ENCODE results near the gene LDLRAD2.
"Not testable (repeated sequence)": the region's sequence is repeated elsewhere in the genome, so short reads cannot be mapped to it uniquely, and the experiment has no call there.

The LDLRAD2 gene

DNA sequence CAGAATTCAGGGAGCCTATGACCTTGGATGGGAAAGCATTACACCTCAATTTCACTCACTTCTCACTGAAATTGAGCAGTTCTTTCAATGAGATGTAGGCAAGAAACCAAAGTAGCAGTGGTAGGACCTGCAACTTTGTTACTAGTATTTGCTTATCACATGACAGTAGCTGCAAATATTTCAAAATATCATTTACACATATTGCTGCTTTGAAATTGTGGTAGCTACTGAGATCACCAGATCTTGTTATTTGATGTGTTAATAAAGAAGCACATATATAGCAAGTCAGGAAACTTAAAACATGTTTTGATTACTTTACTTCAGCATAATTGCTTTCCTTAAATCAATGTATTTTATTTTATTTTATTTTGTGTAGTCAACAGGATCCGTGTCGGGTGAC lies 12.9 kb downstream of the LDLRAD2 start:
- no peak for DNase-seq (ENCODE audit: low spot score)

DNA sequence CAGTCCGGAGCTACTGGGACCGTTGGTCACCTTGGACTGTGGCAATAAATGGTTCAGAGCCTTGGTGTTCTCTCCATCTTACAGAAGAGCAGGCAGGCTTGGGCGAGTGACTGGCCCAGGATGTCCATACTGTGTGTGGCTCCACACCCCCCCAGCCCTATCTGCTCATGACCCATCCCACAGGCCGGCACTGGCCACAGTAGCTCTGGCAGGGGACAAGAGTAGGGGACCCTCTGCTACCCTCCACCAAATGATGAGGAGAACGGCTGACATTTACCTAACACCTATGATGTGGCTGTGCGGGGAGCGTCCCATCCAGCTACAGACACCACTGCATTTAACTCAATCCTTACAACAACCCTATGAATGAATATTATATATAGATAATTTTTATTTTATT lies 13.3 kb downstream of the LDLRAD2 start:
- no peak for DNase-seq (ENCODE audit: low spot score)

DNA sequence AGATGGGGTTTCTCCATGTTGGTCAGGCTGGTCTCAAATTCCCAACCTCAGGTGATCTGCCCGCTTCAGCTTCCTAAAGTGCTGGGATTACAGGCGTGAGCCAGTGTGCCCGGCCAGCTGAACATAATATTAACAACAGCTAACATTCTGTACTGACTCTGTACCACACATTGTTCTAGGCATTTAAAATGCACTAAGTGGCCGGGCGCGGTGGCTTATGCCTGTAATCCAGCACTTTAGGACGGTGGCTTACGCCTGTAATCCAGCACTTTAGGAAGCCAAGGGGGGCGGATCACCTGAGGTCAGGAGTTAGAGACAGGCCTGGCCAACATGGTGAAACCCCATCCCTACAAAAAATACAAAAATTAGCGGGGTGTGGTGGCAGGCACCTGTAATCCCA lies 14.6 kb downstream of the LDLRAD2 start:
- not testable (repeated sequence) for DNase-seq (ENCODE audit: low spot score)

DNA sequence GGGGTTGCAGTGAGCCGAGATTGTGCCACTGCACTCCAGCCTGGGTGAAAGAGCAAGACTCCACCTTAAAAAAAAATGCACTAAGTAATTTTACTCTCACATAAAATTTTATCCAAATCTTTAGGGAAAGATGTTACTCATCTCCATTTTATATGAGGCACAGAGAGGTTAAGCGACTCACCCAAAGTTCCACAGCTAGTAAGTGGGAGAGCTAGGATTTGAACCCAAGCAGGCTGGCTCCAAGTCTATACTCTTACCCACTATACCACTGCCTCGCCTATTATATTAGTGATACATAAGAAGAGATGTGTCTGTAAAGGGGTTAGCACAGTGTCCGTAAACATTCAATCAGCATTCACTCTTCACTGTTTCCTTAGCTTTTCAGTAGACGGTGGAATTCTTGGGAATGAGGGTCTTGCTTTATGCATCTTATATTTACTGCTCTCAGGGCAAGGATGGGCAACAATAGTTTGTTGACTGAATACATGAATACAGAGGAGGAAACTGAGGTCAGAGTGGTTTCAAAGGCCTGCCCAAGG lies 15.1 kb downstream of the LDLRAD2 start:
- DNase-seq (ENCODE audit: low spot score), result no peak

DNA sequence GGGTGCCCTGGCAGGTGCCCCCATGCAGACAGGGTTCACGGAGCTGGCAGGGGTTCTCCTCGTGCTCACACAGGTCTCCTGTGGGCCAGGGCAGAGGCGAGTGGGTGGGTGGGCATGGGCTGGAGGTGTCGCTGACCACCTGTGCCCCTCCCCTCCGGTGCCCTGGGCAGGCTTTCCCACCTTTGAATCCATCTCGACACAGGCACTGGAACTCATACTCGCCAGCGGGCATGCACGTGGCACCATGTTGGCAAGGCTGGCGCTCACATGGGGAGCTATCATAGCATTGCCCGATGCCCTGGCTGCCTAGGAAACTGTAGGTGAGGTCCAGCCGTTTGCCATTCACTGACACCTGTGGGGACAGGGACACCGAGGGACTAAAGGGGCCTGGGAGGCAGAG lies 16.0 kb downstream of the LDLRAD2 start:
- DNase-seq (ENCODE audit: low spot score), result no peak

DNA sequence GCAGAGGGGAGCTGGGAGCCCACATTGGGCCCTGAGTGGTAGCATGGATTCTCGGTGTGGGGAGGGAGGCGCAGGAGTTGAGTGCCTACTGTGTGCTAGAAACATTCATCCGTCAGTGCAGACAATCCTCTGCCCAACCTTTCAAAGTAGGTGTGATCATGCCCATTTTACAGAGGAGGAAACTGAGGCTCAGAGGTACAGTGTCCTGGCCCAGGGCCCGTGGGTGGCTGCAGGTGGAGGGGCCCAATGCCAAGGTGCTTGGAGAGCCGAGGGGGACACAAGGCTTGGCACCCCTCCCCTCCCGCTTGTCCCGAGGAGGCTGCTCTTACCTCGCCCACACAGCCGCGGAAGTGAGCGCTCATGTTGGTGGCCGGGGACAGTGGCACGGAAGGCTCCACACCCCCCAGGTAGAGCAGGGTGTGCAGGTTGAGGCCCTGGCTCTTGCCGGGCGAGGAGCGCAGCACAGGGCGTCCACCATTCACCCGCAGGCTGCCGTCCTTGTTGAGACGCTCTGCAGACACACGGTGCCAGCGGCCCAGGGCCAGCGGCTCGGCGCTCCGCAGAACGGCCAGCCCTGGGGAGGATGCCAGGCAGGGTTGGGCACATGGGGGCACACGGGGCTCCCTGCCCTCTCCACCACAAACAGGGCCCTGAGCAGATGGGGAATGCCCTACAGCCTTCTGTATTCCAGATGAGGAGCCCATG lies 16.6 kb downstream of the LDLRAD2 start:
- DNase-seq (ENCODE audit: low spot score), result no peak

DNA sequence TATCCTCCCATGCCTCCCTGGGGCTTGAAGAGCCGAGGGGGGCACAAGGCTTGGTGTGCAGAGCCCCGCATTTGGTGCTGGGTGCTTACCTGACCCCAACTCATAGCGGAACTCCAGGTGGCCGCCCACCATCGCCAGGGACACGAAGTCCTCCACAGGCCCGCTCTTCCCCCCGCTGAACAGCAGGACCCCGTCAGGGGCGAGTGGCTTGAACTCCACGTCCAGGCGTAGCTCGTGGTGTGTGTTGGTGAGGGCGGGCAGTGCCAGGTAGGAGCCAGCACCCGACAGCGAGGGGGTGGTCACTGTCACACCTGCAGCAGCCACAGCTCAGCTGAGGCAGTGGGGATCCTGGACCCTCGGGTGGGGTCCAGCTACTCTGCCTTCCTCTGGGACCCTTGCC lies 17.2 kb downstream of the LDLRAD2 start:
- no peak for DNase-seq (ENCODE audit: low spot score)

DNA sequence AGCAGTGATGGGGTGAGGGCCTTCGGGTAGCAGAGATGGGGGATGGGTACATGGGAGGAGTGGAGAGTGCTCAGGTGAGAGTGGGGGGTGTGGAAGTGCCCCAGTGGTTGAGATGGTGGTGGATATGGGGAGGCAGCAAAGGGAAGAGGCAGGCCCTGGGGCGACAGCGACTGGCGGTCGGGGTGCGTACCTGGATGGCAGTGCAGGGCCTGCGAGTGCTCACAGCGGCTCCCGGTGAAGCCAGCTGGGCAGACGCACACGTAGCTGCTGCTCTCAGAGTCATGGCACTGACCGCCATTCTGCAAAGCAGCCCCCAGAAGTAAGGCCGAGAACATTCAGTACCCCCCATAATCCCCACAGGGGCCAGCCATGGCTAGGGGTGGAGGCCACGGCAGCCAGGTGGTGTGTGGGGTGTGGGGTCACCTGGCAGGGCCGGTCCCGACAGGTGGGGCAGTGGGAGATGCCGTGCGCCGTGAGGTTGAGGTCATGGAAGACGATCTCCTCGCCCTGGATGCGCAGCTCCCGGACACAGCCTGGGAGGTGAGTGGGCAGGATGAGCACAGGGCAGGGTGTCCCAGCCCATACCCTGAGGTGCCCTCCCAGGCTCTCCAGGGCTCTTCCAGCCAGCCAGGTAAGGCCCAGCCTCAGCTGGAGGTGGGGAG lies 18.9 kb downstream of the LDLRAD2 start:
- DNase-seq (ENCODE audit: low spot score), result no peak

DNA sequence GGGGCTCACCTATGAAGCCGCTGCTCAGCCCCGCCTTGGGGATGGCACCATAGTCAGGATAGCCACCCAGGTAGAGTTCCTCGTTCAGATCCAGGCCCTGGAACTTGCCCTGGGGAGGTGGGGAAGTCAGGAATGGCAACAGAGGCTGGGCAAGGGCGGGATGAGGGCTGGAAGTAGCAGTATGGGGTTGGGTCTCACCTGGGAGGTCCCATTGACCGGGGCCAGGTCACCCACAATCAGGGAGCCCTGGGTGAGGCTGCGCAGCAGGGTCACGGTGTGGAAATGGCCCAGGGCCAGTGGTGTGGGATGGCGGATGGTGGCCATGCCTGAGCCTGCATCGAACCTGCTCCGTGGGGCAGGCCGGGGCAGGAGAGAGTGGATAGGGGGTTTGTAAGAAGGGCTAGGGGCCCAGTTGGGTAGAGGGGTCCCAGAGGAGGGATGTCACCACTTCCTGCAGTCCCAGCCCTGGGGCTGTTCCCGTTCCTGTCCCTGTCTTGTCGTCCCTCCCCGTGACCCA lies 19.4 kb downstream of the LDLRAD2 start:
- no peak for DNase-seq (ENCODE audit: low spot score)

DNA sequence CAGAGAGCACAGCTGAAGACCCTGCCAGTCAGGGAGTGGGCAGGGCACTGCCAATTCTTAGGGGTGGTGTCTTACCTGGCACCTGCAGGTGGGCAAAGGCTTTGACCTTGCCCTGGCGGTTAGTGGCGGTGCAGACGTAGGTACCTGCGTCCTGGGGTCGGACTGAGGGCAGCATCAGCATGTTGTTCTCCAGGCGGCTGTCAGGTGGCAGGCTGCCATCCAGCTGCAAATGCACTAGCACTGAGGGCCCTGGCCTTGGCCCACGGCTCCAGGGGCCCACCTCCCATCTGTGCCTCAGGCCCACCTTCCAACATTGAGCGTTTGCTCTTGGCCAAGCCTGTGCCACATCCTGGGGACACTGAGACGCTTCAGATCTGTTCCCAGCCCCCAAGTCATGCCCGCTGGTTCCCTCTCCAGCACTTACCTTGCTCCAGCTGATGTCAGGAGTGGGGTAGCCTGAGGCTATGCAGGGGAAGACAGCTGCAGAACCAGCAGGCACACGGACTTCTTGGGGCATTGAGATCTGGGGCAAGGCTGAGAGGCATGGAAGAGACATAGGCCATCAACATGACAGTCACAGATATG lies 21.4 kb downstream of the LDLRAD2 start:
- DNase-seq (ENCODE audit: low spot score), result no peak

DNA sequence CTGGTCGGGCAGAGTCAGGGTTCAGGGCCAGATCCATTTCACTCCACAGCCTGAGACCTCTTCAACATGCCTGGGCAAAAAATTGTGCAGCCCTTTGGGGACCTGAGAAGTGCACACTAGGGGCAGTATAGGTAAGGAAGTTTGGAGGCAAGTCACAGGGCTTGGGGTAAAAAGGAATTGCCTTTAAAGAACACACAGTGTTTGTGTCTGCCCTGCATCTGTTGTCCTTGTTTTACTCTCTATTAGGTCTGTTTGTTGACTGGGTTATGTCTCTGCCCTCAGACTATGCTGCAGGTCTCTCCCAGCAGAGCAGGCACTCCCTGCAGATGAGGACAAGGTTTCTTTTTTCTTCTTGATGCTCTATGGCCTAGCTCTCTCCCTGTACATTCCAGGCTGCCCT lies 22.0 kb downstream of the LDLRAD2 start:
- DNase-seq (ENCODE audit: low spot score), result no peak

DNA sequence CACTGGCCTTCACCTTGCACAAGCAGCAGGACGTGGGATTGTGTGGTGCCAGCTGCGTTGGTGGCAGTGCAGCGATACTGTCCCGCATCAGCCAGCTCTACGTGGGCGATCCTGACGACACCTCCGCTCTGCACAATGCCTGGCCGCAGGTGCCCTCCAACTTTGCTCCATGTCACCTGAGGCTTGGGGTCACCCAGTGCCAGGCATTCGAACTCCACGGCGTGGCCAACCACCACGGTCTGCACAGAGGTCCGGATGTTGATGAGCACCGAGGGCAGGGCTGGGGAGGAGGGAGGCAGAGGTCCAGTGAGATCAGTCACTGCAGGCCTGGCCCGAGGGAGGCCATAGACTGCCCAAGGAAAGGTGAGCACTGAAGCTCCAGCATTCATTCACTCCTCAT lies 22.6 kb downstream of the LDLRAD2 start:
- DNase-seq (ENCODE audit: low spot score), result no peak

DNA sequence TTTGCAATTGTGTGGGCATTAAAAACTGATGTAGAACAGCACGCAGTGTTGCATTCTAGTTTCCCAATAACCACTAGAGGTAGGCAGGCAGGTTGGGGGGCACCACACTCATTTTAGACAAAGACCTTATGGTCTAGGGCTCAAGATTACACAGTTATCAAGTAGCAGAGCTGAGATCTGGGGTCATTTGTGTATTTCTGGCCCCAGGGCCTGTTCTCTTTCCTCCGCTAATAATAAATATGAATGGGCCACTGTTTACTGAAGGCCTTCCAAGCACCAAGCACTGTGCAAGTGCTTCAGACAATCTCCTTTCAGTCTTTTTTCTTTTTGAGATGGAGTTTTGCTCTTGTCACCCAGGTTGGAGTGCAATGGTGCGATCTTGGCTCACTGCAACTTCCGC lies 23.9 kb downstream of the LDLRAD2 start:
- no peak for DNase-seq (ENCODE audit: low spot score)

DNA sequence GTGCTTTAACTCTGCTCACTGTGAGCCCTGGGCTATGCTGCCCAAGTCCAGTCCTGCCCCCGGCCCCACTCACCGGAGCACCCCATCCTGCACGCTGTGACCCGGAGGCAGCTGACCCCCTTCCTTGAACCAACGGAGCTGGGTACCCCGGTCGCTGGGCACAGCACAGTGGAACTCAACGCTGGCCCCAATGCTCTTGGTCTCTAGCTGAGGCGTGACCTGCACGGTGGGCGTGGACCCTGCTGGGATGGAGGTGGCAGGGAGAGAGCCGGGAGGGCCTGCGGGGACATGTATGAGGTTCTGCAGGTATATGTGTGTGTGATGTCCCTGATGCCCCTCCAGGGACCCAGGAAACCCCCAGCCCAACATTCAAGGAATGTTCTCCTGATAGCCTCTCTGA lies 24.7 kb downstream of the LDLRAD2 start:
- no peak for DNase-seq (ENCODE audit: low spot score)

DNA sequence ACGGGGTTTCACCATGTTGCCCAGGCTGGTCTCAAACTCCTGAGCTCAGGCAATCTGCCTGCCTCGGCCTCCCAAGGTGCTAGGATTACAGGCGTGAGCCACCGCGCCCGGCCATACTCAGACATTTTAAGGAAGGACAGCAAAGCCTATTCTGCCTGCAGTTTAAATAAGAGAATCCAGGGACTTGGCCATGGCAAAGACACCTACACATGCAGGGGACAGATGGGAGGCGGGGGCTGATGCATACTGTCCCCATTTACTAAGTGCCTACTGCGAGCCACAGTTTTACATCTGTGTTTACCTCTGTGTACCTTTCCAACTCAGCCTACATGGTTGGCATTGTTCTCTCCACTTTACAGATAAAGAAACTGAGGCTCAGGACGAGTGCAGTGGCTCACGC lies 25.4 kb downstream of the LDLRAD2 start:
- no peak for DNase-seq (ENCODE audit: low spot score)

DNA sequence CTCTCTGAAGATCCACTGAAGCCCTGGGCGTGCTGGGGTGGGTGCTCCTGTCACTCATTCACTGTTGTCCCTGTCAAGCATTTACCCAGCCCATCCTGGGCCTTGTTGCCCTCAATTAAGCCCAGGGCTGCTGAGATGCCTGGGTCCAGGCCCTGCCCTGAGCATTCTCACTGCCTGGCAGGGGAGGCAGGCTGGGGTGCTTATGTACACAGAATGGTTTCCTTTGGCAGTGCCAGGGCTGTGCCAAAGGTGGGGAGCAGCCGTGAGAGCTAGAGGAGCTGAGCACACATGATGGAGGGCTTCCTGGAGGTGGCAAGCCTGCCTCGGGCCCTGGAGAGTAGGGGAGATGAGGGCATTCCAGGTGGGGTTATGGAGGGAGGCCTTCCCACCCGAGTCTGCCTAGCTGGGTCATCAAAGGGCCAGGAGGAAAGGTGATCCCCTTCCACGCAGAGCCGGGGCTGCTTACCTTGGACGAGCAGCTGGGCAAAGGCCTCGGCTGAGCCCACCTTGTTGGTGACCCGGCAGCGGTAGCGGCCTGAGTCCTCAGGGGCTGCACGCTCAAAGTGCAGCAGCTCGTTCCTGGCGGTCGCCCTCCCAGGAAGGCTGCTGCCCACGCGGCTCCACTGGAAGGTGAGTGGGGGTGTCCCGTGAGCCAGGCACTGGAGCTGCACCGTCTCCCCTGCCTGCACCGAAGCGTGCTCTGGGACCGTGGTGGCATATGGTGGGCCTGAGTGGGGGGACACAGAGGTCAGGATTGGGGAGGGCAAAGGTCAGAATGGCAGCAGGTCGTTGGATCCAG lies 26.5 kb downstream of the LDLRAD2 start:
- DNase-seq (ENCODE audit: low spot score), result no peak

DNA sequence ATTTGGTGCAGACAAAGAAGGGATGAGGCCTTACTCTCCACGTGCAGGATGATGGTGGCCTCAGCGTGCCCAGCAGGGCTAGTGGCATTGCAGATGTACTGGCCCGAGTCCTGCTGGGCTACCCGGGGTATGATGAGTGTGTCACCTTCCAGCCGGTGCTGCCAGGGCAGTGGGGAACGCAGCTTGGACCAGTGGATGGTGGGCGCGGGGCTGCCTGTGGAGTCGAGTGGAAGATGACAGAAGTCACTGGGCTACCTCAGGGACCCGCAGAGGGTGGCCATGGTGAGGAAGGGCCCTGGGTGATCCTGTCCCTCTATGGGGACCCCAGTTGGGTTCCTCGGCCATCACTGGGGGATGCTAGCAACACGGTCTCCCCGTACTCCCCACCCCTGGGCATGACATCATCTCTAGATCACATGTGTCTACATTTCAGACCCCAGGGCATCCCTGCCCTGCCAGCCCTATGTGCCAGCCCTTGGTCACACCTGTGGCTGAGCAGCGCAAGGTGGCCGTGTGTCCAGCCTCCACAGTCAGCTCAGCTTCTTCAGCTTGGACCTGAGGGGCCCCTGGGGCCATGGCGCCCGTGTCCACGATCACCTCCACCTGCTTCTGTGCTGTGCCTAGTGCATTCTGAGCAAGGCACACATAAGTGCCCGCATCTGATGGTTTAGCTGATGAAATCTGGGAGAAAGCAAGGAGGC lies 27.4 kb downstream of the LDLRAD2 start:
- no peak for DNase-seq (ENCODE audit: low spot score)

DNA sequence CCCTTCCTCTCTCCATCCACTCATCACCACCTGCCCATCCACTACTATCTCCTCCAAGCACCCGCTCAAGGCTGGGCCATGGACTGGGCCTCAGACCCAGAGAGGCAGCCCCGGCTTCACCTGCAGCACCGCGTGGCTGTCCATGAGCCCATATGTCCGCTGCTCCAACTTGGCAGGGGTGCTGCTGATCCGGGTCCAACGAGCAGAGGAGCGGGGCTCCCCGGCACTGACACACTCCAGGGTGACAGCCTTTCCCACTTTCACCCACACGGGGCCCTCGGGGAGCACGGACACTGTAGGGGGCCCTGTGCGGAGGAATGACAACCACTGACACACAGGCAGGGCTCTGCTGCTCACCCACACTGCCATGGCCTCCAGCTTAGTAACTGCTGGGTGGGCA lies 28.9 kb downstream of the LDLRAD2 start:
- no peak for DNase-seq (ENCODE audit: low spot score)

DNA sequence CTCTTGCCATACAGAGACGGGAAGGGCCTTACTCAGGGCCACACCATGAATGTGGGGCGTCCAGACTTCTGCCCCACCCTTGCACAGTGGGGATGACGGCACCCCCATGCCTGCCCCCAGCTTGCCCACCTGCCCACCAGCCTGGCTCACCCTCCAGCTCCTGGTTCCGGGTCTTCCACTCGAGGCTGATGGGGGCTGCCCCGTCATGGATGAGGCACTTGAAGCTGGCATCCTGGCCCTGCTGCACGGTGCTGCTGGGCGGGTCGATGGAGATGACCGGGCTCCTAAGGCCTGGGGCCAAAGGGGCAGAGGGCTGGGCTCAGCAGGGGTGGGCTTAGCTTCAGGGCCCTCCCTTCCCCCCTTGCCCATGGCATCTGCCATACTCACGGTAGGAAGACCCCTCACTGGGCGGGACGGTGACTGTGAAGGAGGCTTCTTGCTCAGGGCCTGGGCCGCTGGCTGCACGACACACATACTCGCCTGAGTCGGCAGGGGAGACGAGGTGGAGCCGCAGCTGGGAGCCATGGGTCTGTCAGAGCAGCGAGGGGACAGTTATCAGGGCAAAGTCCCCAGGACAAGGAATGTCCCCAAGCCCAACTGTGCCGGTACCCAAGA lies 29.9 kb downstream of the LDLRAD2 start:
- no peak for DNase-seq (ENCODE audit: low spot score)

DNA sequence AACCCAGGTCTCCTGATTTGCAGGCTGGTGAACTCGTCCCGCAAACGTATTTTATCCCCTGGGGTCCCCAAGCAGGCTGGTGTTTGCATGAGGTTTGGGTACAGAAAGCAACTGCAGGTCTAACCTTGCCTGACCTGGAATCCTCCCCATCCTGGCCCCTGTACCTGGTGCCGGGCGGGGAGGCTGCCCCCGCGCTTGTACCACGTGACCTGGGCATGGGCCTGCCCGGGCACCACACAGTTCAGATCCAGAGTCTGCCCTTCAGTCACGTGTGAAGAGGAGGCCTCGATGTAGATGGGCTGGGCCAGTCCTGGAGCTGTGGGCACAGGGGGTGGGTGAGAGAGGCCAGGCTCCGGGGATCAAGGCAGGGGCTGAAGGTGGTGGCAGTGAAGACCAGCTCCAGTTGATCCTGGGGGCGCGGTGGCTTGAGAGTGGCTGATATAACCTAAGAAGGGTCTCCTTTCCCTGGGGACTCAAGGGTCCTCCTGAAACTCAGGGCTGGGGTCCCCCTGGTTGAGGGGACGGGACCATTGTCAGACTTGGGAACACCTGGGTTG lies 30.6 kb downstream of the LDLRAD2 start:
- no peak for DNase-seq (ENCODE audit: low spot score)

DNA sequence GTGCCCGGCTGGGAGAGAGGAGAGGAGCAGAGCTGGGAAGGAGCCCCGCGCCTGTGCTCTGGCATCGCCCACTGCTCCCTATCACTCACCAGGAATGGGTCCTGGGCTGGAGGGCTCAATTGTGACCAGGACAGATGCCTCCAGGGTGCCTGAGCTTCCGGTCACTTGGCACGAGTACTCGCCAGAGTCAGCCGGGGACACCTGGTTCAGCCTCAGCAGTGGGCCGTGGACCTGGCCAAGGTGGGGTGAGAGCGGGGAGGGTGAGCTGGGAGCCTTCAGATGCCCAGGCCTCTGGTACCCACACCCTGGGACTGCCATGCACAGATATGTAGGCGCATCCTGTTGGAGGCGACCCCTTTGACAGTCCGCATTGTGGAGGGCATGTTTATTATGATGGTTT lies 31.1 kb downstream of the LDLRAD2 start:
- no peak for DNase-seq (ENCODE audit: low spot score)
